Limb (tissue), 2 donors: ENCODE results near the gene C1orf174.

Experiments
- DNase-seq, 2 donors: peaks; one replicate each; pipeline ENCODE4 v3.0.0-alpha.2; 2016; ENCODE audit errors: extremely low spot score in 2 of 2

The C1orf174 gene

GRCh38 chr1:3895279-3895950 lies 4.7 kb downstream of the C1orf174 start:
- no peak for DNase-seq

GRCh38 chr1:3894626-3895278 lies 5.3 kb downstream of the C1orf174 start:
- DNase-seq: no peak

GRCh38 chr1:3893190-3893589 lies 6.9 kb downstream of the C1orf174 start:
- no peak for DNase-seq

- DNase-seq: no peak
Observed at GRCh38 chr1:3892748-3893147, 7.3 kb downstream of the C1orf174 start.

- DNase-seq: no peak
Observed at GRCh38 chr1:3891329-3891865, 8.7 kb downstream of the C1orf174 start.

- no peak for DNase-seq
Observed at GRCh38 chr1:3890389-3891328, 9.4 kb downstream of the C1orf174 start.

GRCh38 chr1:3889936-3890335 lies 10.1 kb downstream of the C1orf174 start:
- DNase-seq: no peak

- DNase-seq: no peak
Observed at GRCh38 chr1:3888301-3888700, 11.8 kb downstream of the C1orf174 start.

- DNase-seq: no peak
Observed at GRCh38 chr1:3886691-3887090, 13.4 kb downstream of the C1orf174 start.

- no peak for DNase-seq
Observed at GRCh38 chr1:3886106-3886670, 13.9 kb downstream of the C1orf174 start.

- no peak for DNase-seq
Observed at GRCh38 chr1:3885611-3886010, 14.5 kb downstream of the C1orf174 start.

- no peak for DNase-seq
Observed at GRCh38 chr1:3884966-3885365, 15.1 kb downstream of the C1orf174 start.

- no peak for DNase-seq
Observed at GRCh38 chr1:3883194-3883925, 16.7 kb downstream of the C1orf174 start.

- no peak for DNase-seq
Observed at GRCh38 chr1:3881193-3881480, 18.9 kb downstream of the C1orf174 start.

- DNase-seq: no peak
Observed at GRCh38 chr1:3880429-3881192, 19.5 kb downstream of the C1orf174 start.

- DNase-seq: no peak
Observed at GRCh38 chr1:3879787-3880428, 20.2 kb downstream of the C1orf174 start.

- DNase-seq: no peak
Observed at GRCh38 chr1:3879099-3879498, 21.0 kb downstream of the C1orf174 start.

- DNase-seq: no peak
Observed at GRCh38 chr1:3876716-3877115, 23.4 kb downstream of the C1orf174 start.

GRCh38 chr1:3874736-3875135 lies 25.3 kb downstream of the C1orf174 start:
- DNase-seq: no peak

- DNase-seq: no peak
Observed at GRCh38 chr1:3872546-3872945, 27.5 kb downstream of the C1orf174 start.
